Heart left ventricle (tissue), 16 donors: Measurements from ENCODE around the gene ENAH. TPM values are rescaled to one million over a fixed set of nuclear protein-coding genes. Genes with fewer than 3 reads are reported as not detected.
A peak's percentile ranks its signal among the peaks of the same experiment; 100 is the strongest.

Experiments used
- ATAC-seq, 4 donors: fragments of 200-7000 bp; cut with Tn5 transposase; one replicate each; pipeline ENCODE4 v1.9.1; 2020 to 2022; ENCODE audit warnings: moderate library complexity in 4 of 4, mild to moderate bottlenecking in 3 of 4, moderate number of reproducible peaks in 1 of 4
- DNase-seq, 5 donors: peaks; one replicate each; pipeline ENCODE4 v3.0.0-alpha.2; 2020
- H3K27ac ChIP-seq, 12 donors: fragments of 200-600 bp; sonication (generic) in 4 of 12; one replicate each; pipeline versions ENCODE4 v1.5.0 to v1.8.0; 2016 to 2022; ENCODE audit warnings: mild to moderate bottlenecking in 2 of 12
- H3K27me3 ChIP-seq, 9 donors: fragments of 200-600 bp; sonication (generic) in 2 of 9; one replicate each; pipeline versions ENCODE4 v1.5.1 to v1.8.0; 2016 to 2022; ENCODE audit warnings: mild to moderate bottlenecking in 3 of 9
- H3K36me3 ChIP-seq, 9 donors: fragments of 200-600 bp; sonication (generic) in 2 of 9; one replicate each; pipeline versions ENCODE4 v1.5.0 to v1.8.0; 2018 to 2022; ENCODE audit warnings: mild to moderate bottlenecking in 2 of 9
- H3K4me1 ChIP-seq, 12 donors: fragments of 200-600 bp; sonication (generic) in 4 of 12; one replicate each; pipeline versions ENCODE4 v1.5.0 to v1.8.0; 2016 to 2022; ENCODE audit warnings: mild to moderate bottlenecking in 3 of 12
- H3K4me3 ChIP-seq, 12 donors: fragments of 200-600 bp; sonication (generic) in 4 of 12; one replicate each; pipeline versions ENCODE4 v1.5.0 to v1.8.0; 2017 to 2022; ENCODE audit warnings: mild to moderate bottlenecking in 9 of 12, moderate library complexity in 4 of 12
- H3K9me3 ChIP-seq, 12 donors: fragments of 200-600 bp; sonication (generic) in 4 of 12; one replicate each; pipeline versions ENCODE4 v1.5.0 to v1.8.0; 2016 to 2022; ENCODE audit warnings: mild to moderate bottlenecking in 1 of 12
- CTCF ChIP-seq, 12 donors: fragments of 200-600 bp; sonication (generic) in 4 of 12; IDR thresholded peaks; one replicate each; pipeline versions ENCODE4 v1.5.0 to v1.8.0; 2018 to 2022; ENCODE audit warnings: antibody characterized with exemption in 12 of 12, mild to moderate bottlenecking in 5 of 12
- POLR2A ChIP-seq, 2 donors: fragments of 450-650 bp; IDR thresholded peaks; one replicate each; pipeline ENCODE4 v1.6.1; 2017; ENCODE audit warnings: antibody characterized with exemption in 2 of 2, mild to moderate bottlenecking in 2 of 2, moderate library complexity in 2 of 2
- WGBS, 4 donors: extraction: QIAGEN DNeasy Blood & Tissue Kit in 2 of 4; methylation state at CpG; one replicate each; pipeline versions ENCODE4 v1.1.5 to v1.1.7; 2013 to 2018; 5-methylcytosine and 5-hydroxymethylcytosine counted together
- intact Hi-C, 10 donors: fragments of 100-400 bp; cut with DNase I; formaldehyde crosslinking; loops; one replicate each; pipeline versions ENCODE4 v1.11.1 to v1.14.2; 2022
- polyA plus RNA-seq, 2 donors: library from polyadenylated mRNA; stranded (reverse); fragments of 200-250 nt; gene quantifications; one replicate each; pipeline ENCODE4 v1.2.3, GENCODE V29; 2013
- total RNA-seq, 9 donors: library from RNA; depleted of rRNA in 2 of 9; stranded (reverse); fragments of >200 nt in 2 of 9; fragmentation: NEBNext Ultra II Directional in 3 of 9; extraction: Animal tissue kit (Norgen Biotek cat#: 25700) in 3 of 9; gene quantifications; one replicate each; pipeline versions ENCODE4 v1.1.0 to v1.2.4, GENCODE V29; 2016 to 2023
- donor health status: ischemic (EF 13 %, LVEDD 7.1; RV severe dilation, severe dysfunction).
- donor health status: healthy with polysubstance abuse.
- donor health status: DM: no; HTN: yes; CAD: no.
- donor health status: DM: no; HTN: no; CAD: no.
- donor health status: ischemic (EF 25% LVEDD 6.9; RV normal size, moderate dysfunction).
- donor health status: ischemic (EF 25% LVEDD 5.7; RV mildly dilated, moderate dysfunction).
- donor health status: healthy.
- donor health status: DM: yes; HTN: yes; CAD: no.
- donor health status: ischemic (EF 35%, LVEDD 5.7; RV mildly dilated, moderate dysfunction).
- donor health status: nonischemic (EF 11% LVEDD 7.7; RV severe dilation, severe dysfunction).
- donor health status: DM: yes; HTN: yes; CAD: no.
- donor health status: PGD.
- donor health status: ischemic (EF 29% LVEDD 5.4; RV normal size, mild dysfunction).
- donor health status: nonischemic (EF 23%, LVEDD 6.1; RV moderate dilation, normal function).

ENAH gene
- total and polyA plus RNA-seq, 11 donors: 17.0 to 183 (median 86.1) TPM

GRCh38 chr1:225471453-225472301, 181.2 kb downstream of the ENAH start:
- intact Hi-C loops: loop anchor here in 3 of 10 donors (2.0 to 10.0 kb wide), 3 partner anchors 183 to 506 kb away; partner anchors contain the start of gene ENAH (in 2 of the 3)
- Histone ChIP-seq H3K27ac (peak overlapping the region in 1 of 12 donors; percentile 67), H3K4me1 (peaks cover 0 to 27% (median 19%) of the 10 kb centered on the region in 12 donors), H3K27me3 (no peaks in the 10 kb centered on the region), H3K4me3 (no peak overlapping the region), H3K9me3 (no peaks in the 10 kb centered on the region), H3K36me3 (no peaks in the 10 kb centered on the region)
- ATAC-seq: no peak
- TF ChIP-seq POLR2A (IDR thresholded peaks at IDR 0.05) (no peak), CTCF (IDR thresholded peaks at IDR 0.05) (no peak)
- peak in 1 of 5 donors; percentile 16 for DNase-seq
- 83 to 87% (median 85%) methylated on average over 16 to 29 of the region's 29 CpGs for WGBS, 4 donors

- 76 to 90% (median 78%) methylated on average over 5 to 8 of the region's 8 CpGs for WGBS, 4 donors
- ATAC-seq (no peak), DNase-seq (peak in 1 of 5 donors; percentile 13)
- intact Hi-C loops: loop anchor here in 2 of 10 donors (5.0 to 10.0 kb wide), 2 partner anchors 184 to 506 kb away; partner anchors contain the start of gene ENAH (in 2 of the 2)
- Histone ChIP-seq H3K36me3 (no peaks in the 10 kb centered on the region), H3K27me3 (no peaks in the 10 kb centered on the region), H3K4me1 (peaks cover 0 to 32% (median 20%) of the 10 kb centered on the region in 12 donors), H3K27ac (peak overlapping the region in 1 of 12 donors; percentile 67), H3K9me3 (no peaks in the 10 kb centered on the region), H3K4me3 (no peak overlapping the region)
- no peak for TF ChIP-seq CTCF (IDR thresholded peaks at IDR 0.05)
- TF ChIP-seq POLR2A (IDR thresholded peaks at IDR 0.05): no peak
Observed at GRCh38 chr1:225471109-225471452, 181.8 kb downstream of the ENAH start.

- no peak for DNase-seq
Observed at GRCh38 chr1:225470211-225471108, 182.5 kb downstream of the ENAH start.

More at GRCh38 chr1:225470211-225471108, 182.5 kb downstream of the ENAH start:
- no peaks in the 10 kb centered on the region for H3K36me3 ChIP-seq
- no peaks in the 10 kb centered on the region for H3K9me3 ChIP-seq
- 82 to 86% (median 84%) methylated on average over 25 of the region's 25 CpGs for WGBS, 4 donors
- intact Hi-C loops: loop anchor here in 2 of 10 donors (5.0 to 10.0 kb wide), 2 partner anchors 184 to 507 kb away; partner anchors contain the start of gene ENAH (in 2 of the 2)
- H3K4me3 ChIP-seq: no peak overlapping the region
- H3K27ac ChIP-seq: peak overlapping the region in 1 of 12 donors; percentile 67
- H3K27me3 ChIP-seq: no peaks in the 10 kb centered on the region
- peaks cover 0 to 38% (median 24%) of the 10 kb centered on the region in 12 donors for H3K4me1 ChIP-seq
- no peak for TF ChIP-seq CTCF (IDR thresholded peaks at IDR 0.05)
- ATAC-seq: no peak
